WTC11 (cell line): ENCODE measurements around the gene ABL1.

ENCODE experiments used
- ATF3 ChIP-seq: sonication (generic); formaldehyde crosslinking; conservative IDR thresholded peaks from 2 replicates; pipeline ENCODE4 v1.8.1; 2022; ENCODE audit warnings: mild to moderate bottlenecking, missing genetic modification reagents
- CBFB ChIP-seq: sonication (generic); formaldehyde crosslinking; IDR thresholded peaks from 2 replicates; pipeline ENCODE4 v1.8.1; 2022; ENCODE audit warnings: mild to moderate bottlenecking, low read depth, missing genetic modification reagents
- CTCF ChIP-seq: fragments of 200-600 bp; IDR thresholded peaks from 2 replicates; pipeline ENCODE4 v1.8.0; 2022; ENCODE audit warnings: antibody characterized with exemption
- E2F1 ChIP-seq: sonication (generic); formaldehyde crosslinking; IDR thresholded peaks from 2 replicates; pipeline ENCODE4 v1.8.0; 2022; ENCODE audit warnings: mild to moderate bottlenecking, missing genetic modification reagents
- E2F4 ChIP-seq: sonication (generic); formaldehyde crosslinking; IDR thresholded peaks from 2 replicates; pipeline ENCODE4 v1.8.1; 2022; ENCODE audit warnings: low read depth, mild to moderate bottlenecking, moderate library complexity, missing genetic modification reagents, borderline replicate concordance
- HMGA2 ChIP-seq: fragments of 250-450 bp; sonication (Bioruptor Pico); IDR thresholded peaks from 2 replicates; pipeline ENCODE4 v1.4.0; 2021; ENCODE audit warnings: mild to moderate bottlenecking, moderate library complexity
- HMGXB4 ChIP-seq: sonication (generic); formaldehyde crosslinking; IDR thresholded peaks from 2 replicates; pipeline ENCODE4 v1.8.1; 2023; ENCODE audit warnings: mild to moderate bottlenecking, moderate library complexity, missing genetic modification reagents
- NFYB ChIP-seq: sonication (generic); formaldehyde crosslinking; conservative IDR thresholded peaks from 2 replicates; pipeline ENCODE4 v1.8.0; 2022; ENCODE audit warnings: low read depth, missing genetic modification reagents
- USF1 ChIP-seq: sonication (generic); formaldehyde crosslinking; IDR thresholded peaks from 2 replicates; pipeline ENCODE4 v1.8.0; 2022; ENCODE audit warnings: mild to moderate bottlenecking, missing genetic modification reagents
- ZNF671 ChIP-seq: fragments of 250-450 bp; sonication (Bioruptor Pico); IDR thresholded peaks from 2 replicates; pipeline ENCODE4 v1.8.0; 2021; ENCODE audit warnings: mild to moderate bottlenecking

- TF ChIP-seq E2F4 (CRISPR knock-in tag) (no peak), CTCF (no peak), HMGXB4 (CRISPR knock-in tag) (no peak), NFYB (CRISPR knock-in tag) (no peak), USF1 (CRISPR knock-in tag) (no peak), ZNF671 (CRISPR knock-in tag) (no peak), E2F1 (CRISPR knock-in tag) (no peak), CBFB (CRISPR knock-in tag) (no peak), ATF3 (CRISPR knock-in tag) (no peak), HMGA2 (CRISPR knock-in tag) (no peak)
Measured at GRCh38 chr9:130871395-130872062, 36.5 kb downstream of the ABL1 start.
